GM19468 (cell line): ENCODE results near the gene ATP4A.
"Not testable (repeated sequence)": the region's sequence is repeated elsewhere in the genome, so short reads cannot be mapped to it uniquely, and the experiment has no call there.

Source experiments
- ATAC-seq: cut with Tn5 transposase; IDR thresholded peaks from one replicate; pipeline ENCODE4 v1.9.1; 2021; ENCODE audit warnings: mild to moderate bottlenecking, moderate library complexity, moderate number of reproducible peaks; ENCODE audit not compliant: unreplicated experiment; ENCODE audit errors: extremely low read depth

ATP4A gene

GRCh38 chr19:35563207-35563829 lies at the start of gene ATP4A:
Gene ATP4A (minus strand): TSS chr19:35563658. CDS start chr19:35563629, 29 bp downstream.
- no peak for ATAC-seq

DNA sequence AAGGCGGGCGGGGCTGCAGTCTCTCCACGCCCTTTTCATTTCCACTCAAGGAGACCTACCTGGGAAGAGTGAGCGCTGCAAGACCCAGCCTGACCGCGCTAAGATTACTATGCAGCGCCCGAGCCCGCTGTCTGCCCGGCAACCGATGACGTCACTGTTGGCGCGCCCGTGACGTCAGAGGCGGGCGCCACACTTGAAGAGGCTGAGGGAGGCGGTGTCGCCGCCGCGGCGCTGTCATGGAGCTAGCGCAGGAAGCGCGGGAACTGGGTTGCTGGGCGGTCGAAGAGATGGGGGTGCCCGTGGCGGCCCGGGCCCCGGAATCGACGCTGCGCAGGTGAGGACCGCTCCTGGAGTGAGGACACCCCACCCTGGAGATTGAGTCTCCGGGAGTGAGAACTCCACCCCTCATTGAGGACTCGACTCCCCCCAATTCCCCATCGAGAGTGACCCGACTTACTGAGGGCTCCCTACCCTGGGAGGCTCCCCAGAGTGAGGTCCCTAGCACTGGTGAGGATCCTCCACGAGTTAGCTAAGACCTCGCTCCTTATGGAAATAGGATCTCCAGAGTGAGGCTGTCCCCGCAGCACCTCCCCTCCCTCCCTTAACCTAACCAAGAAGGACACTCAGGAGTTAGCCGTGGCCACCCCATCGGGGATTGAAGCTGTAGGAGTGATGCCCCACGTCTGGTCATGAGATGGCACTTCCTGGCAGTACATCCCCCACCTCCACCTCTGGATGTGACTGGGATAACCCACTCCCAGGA lies 49.3 kb upstream of the ATP4A start, which contains the start of gene HAUS5:
HAUS5 (plus strand) TSS at position 177 of the 763 bp plus-strand sequence; CDS start at position 237, 60 bp downstream.
- ATAC-seq, result peak; percentile 59

- ATAC-seq, result no peak
Measured at GRCh38 chr19:35612224-35612558, 48.7 kb upstream of the ATP4A start.

GRCh38 chr19:35609851-35610353 lies 46.4 kb upstream of the ATP4A start:
- ATAC-seq, result no peak

- no peak for ATAC-seq
Measured at GRCh38 chr19:35608251-35608650, 44.8 kb upstream of the ATP4A start.

- ATAC-seq, result no peak
Measured at GRCh38 chr19:35607661-35608060, 44.2 kb upstream of the ATP4A start.

GRCh38 chr19:35607170-35607569 lies 43.7 kb upstream of the ATP4A start:
- not testable (repeated sequence) for ATAC-seq

DNA sequence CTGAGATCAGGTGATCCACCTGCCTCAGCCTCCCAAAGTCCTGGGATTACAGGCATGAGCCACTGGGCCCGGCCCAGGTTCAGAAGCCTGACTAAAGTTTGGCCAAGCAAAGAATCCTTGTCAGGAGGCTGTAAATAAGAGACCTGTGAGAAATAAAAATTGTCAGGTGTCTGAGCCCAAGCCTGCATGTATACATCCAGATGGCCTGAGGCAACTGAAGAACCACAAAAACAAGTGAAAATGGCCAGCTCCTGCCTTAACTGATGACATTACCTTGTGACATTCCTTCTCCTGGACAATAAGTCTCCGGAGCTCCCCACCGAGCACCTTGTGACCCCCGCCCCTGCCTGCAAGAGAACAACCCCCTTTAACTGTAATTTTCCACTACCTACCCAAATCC lies 41.0 kb upstream of the ATP4A start:
- ATAC-seq, result not testable (repeated sequence)

DNA sequence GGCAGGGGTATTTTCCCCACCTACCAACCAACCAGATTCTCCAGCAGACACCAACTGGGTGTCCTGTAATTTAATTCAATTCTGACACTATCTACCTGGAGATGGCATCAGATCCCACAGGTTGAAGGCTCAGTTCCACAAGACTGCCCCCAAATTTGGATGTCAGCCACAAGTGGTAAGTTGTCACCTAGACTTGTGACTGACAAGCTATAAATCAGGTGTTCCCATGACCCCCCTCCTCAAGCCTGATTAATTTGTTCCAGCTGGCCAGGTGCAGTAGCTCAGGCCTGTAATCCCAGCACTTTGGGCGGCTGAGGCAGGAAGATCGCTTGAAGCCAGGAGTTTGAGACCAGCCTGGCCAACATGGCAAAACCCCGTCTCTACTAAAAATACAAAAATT lies 38.5 kb upstream of the ATP4A start:
- no peak for ATAC-seq

GRCh38 chr19:35596366-35596999 lies 33.0 kb upstream of the ATP4A start:
- no peak for ATAC-seq

GRCh38 chr19:35595928-35596327 lies 32.5 kb upstream of the ATP4A start:
- ATAC-seq, result no peak

DNA sequence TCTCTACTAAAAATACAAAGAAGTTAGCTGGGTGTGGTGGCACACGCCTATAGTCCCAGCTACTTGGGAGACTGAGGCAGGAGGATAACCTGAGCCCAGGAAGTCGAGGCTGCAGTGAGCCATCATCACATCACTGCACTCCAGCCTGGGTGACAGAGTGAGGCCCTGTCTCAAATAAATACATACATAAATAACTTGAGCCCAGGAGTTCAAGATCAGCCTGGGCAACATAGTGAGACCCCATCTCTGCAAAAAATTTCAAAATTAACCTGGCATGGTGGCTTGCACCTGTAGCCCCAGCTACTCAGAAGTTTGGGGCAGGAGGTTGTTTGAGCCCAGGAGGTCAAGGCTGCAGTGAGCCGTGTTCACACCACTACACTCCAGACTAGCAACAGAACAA lies 31.6 kb upstream of the ATP4A start:
- ATAC-seq, result not testable (repeated sequence)

DNA sequence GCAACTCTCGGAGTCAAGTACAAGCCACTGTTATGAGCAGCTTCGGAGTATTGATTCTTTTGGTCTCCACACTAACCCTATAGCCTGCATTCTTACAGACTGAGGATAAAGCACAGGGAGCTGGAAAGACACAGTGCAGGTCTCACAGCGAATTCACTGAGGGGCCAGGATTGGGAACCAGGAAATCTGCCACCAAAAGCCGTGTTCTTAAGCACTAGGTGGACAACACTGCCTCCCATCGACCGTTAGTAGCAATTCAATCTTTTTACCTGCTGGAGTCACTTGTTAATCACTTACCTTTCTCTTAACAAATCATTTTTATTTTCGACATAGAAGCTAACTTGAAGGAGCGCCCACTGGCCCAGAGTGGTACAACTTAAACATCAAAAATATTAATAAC lies 28.8 kb upstream of the ATP4A start:
- ATAC-seq, result no peak

- ATAC-seq, result no peak
Measured at GRCh38 chr19:35590875-35591274, 27.4 kb upstream of the ATP4A start.

GRCh38 chr19:35587321-35587720 lies 23.9 kb upstream of the ATP4A start:
- ATAC-seq, result no peak

DNA sequence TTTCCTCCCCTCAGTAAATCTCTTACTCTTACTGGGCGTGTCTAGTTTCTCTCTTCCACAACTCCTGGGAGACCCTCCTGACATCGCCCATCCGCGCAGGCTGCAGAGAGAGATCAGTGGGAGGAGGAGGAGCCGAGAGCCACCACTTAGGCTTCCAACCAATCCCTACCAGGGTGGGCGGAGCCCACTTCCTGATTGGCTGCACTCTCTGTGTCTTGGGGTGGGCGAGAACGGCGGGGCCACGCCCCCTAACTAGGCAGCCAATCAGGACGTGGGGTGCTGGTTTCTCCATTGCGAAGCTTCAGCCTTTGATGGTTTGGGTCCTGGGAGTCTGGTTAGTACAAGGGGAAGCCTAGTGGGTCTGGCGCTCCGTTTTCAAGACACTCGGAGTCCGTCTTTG lies 22.4 kb upstream of the ATP4A start, which contains the start of gene PMIS2:
PMIS2 (plus strand) TSS at position 326 of the 400 bp plus-strand sequence. CDS start 87 bp downstream, outside the sequence.
- ATAC-seq, result no peak

DNA sequence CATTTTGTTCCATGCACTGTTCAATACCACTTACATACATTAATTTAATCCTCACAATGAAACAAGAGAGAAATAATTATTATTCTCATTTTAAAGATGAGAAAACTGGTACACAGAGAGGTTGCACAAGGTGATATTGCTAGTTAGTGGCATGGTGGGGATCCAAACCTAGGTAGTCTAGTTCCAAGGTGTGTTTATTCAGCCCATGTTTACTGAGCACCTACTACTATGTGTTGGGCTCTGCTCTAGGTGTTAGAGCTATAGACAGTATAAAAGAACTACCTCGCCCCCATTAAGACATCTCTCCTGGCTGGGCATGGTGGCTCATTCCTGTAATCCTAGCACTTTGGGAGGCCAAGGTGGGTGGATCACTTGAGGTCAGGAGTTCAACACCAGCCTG lies 19.3 kb upstream of the ATP4A start:
- no peak for ATAC-seq

GRCh38 chr19:35578707-35579106 lies 15.2 kb upstream of the ATP4A start:
- no peak for ATAC-seq

- ATAC-seq, result no peak
Measured at GRCh38 chr19:35577918-35578317, 14.5 kb upstream of the ATP4A start.

DNA sequence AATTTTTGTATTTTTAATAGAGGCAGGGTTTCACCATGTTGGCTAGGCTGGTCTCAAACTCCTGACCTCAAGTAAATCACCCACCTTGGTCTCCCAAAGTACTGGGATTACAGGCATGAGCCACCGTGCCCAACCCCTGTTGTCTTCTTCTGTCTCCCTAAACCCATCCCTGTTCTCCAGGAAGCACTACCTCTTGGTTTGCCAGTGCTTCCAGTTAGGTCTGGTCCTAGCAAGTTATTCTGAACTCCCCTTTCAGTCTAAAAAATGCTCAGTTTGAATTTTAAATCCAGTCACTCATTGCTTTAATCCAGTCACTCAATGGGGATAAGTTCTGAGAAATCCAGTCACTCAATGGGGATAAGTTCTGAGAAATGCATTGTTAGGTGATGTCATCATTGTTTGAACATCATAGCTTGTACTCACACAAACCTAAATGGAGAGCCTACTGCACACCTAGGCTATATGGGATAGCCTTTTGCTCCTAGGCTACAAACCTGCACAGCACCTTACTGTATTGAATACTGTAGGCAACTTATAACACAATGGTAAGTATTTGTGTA lies 8.0 kb upstream of the ATP4A start:
- ATAC-seq, result no peak
